Stimulated activated CD4-positive, alpha-beta T cell treated with anti-CD3 and anti-CD28 coated beads, Interleukin-4, amount 100 ng/mL, for 1 hour (primary cell): ENCODE results near the gene ABHD6.
"Not testable (repeated sequence)": the region's sequence is repeated elsewhere in the genome, so short reads cannot be mapped to it uniquely, and the experiment has no call there.

Experiments
- DNase-seq: peaks from one replicate; pipeline ENCODE4 v3.0.0-alpha.2; 2020

The ABHD6 gene, protein sequence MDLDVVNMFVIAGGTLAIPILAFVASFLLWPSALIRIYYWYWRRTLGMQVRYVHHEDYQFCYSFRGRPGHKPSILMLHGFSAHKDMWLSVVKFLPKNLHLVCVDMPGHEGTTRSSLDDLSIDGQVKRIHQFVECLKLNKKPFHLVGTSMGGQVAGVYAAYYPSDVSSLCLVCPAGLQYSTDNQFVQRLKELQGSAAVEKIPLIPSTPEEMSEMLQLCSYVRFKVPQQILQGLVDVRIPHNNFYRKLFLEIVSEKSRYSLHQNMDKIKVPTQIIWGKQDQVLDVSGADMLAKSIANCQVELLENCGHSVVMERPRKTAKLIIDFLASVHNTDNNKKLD

DNA sequence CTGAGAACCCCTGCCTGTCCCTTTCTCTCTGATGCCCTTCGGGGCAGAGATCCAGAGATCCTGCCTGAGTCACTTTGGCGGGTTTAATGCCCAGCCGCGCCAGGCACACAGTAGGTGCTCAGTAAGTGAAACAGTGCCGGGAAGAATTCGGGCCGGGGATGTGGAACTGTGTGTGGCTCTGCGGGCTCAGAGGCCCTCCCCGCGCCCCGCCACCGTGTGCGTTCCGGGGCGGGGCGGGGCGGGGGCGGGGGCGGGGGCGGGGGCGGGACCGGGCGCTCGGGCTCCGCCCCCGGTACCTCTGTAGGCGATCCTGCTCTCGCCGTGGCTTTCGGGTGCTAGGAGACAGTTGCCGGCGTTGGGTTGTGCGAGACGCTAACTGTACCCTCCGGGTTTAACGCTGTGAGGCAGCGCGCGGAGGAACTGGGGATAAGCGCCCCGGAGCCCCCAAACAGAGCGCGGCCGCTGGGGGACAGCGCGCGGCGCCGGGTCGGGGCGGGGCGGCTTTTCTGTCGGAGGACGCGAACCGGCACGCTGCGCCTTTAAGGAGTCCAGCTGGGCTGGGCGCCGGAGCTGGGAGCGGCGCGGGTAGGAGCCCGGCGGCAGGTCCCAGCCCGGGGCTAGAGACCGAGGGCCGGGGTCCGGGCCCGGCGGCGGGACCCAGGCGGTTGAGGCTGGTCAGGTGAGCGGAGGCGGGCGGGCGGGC, at the start of gene ABHD6:
TSS of gene ABHD6 (plus strand) at position 555 of the 703 bp plus-strand sequence. CDS start 18,795 bp downstream, outside the sequence.
- peak; percentile 84 for DNase-seq

DNA sequence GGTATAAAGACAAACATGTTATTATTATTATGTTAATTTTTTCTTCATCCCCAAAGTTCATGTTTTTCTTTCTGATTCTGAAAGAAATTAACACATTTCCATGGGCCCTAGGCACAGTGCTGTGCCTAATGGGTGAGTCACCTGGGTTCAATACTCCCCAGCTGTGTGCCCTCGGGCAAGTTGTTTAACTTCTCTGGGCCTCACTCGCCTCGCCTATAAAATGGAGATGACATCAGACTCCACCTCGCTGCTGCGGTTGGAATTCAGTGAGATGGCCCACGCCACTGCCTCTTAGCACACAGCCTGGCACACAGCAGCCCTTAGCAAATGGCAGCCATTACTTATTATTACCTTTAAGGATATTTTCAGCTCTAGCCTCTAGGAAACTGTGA, 49.4 kb upstream of the ABHD6 start:
- no peak for DNase-seq

DNA sequence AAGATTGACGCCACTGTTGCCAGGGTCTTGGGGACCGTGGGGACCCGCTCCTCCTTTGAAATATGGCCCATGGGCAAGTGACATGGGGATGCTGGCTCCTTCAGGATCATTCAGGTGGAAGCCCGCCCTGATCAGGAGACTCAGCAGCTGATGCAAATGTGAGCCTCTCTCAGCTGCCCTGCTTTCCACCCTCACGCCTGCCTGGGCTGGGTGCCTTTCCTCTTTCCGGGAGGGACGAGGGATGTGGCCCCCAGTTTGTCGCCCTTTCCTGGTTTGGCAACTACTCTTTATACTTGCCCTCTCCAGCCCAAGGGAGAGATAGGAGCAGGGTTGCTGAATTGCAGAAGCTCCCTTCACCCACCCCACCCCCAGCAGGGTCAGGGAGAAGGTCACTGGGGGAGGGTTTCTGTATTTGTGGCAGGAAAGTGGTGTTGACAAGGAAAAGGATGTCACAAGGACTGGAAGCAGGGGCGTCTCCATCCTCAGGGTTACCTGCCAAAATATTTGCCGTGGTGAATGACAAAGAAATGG, 48.6 kb upstream of the ABHD6 start:
- no peak for DNase-seq

DNA sequence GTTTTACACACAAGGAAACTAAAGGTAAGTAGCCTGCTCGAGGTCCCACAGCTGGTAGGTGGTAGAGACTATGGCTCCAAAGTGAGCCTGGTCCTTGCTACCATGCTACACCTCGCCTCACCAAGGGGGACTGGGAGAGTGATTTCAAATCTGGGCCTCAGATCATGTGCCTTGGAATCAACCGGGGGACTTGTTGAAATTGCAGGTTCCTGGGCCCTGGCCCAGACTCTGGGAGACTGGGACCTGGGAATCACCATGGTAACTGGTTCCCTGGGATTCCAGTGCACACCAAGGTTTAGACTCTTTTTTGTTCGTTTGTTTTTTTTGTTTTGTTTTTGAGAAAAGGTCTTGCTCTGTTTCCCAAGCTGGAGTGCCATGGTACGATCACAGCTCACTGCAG, 47.9 kb upstream of the ABHD6 start:
- DNase-seq = no peak

DNA sequence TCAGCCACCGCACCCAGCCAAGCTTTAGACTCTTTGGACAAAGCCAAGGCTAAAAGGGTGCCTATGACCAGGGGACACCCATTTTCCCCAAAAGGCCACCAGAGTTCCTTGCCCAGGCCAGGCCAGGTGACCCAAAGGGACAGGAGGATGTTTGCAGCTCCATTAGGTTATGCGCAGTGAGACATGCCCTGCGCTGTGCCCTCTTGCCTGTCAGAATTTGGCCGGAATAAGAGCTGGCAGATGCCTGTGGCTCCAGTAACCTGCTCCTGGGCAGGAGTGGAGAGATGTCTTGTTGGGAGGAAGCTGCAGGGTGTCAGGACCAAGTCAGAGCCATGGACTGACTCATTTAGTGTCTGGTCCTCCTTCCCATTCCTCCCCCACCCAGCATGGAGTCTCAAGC, 47.3 kb upstream of the ABHD6 start:
- DNase-seq = no peak

DNA sequence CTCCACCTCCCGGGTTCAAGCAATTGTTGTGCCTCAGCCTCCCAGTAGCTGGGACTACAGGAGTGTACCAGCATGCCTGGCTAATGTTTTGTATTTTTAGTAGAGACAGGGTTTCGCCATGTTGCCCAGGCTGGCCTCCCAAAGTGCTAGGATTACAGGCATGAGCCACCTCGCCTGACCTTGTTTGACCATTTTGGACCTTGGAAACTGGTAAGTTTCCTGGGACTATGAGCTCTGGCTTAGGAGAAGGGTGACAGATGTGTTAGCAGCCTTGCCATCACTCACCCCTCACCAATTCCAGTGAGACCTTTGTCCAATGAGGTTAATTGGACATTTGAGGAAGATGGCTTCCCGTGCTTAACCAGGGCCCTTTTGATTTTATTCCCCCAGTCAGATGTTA, 46.7 kb upstream of the ABHD6 start:
- no peak for DNase-seq

DNA sequence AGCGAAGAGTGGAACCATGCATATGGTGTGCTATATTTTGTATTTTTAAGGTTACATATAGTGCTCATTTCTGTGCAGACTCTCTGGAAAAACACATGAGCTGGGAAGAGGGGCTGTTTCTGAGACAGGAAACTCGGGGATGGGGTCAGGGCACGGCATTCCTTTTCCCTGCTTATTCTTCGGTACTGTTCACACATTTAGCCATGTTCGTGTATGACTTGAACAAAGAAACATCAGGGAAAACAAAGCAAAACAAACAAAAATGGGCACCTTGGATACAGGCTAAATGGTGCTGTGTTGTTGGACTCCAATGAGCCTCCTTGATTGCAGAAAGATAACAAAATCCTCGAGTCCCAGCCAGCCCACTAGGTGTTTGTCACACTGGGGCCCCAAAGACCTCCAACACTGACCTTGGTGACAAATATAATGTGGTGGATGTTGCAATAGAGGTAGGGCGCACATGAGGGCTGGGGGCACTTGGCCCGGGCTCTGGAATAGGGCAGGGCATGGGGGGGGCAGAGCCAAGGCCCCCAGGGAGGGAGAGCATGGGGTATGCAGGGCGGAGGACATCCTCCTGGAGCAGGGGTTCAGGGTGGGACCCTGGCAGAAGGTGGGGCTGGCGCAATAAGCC, 46.1 kb upstream of the ABHD6 start:
- no peak for DNase-seq

DNA sequence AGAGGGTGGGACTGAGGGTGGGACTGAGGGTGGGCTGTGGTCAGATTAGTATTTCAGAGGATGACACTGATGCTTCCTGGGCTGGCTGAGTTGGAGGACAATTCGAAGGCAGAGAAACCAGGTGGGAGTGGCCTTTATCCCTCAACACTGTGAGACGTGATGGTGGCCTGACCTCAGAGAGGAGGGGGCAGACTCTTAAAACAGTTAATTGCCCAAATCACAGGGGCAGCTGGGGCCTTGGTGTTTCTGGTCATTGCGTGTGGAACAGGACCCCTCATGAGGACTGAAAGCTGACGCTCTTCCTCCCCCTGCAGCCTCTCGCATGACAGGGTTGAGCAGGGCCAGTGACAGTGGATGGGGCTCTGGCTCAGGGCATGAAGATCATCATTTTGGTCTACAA, 45.5 kb upstream of the ABHD6 start:
- DNase-seq = no peak

DNA sequence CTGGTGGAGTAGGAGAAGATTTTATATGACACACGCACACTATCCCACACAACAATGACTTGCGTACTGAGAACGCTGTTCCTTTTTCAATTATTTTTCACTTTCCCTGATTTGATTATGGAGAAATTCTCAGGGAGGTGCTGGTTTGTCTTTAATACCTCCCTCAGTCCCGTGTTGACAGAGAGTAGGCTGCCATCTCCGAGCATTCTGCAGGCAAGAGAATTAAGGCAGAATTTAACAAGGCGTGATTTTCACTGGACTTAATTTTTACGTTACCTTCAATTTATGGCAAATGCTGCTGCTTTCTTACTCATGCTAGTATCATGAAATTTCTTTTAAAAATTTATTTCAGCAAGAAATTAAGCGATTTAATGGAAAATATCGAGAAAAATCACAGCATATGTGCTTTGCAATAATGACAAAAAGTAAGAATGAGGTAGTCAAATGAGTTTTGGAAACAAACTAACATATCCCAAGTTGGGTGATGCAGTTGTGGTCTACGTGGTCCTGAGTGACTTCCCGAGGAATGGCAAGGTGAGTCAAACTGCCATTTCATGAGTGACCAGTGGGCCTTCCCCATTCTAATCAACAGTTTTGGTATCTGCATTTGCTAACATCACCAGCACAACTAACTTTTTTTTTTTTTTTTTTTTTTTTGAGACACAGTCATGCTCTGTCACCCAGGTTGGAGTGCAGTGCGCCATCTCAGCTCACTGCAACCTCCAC, 43.7 kb upstream of the ABHD6 start:
- no peak for DNase-seq

DNA sequence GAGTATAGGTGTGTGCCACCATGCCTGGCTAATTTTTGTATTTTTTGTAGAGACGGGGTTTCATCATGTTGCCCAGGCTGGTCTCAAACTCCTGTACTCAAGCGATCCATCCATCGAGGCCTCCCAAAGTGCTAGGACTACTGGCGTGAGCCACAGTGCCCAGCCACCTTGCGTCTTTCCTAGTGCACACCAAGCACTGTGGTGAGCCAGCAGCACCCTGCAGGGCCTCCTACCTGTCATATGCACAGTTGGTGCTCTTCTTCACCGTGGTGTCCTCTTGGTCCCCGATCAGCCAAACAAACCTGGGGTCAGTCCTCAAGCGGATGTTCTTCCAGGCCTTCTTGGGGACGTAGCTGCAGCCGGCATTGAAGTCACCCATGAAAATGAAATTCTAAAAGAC, 40.0 kb upstream of the ABHD6 start:
- no peak for DNase-seq

DNA sequence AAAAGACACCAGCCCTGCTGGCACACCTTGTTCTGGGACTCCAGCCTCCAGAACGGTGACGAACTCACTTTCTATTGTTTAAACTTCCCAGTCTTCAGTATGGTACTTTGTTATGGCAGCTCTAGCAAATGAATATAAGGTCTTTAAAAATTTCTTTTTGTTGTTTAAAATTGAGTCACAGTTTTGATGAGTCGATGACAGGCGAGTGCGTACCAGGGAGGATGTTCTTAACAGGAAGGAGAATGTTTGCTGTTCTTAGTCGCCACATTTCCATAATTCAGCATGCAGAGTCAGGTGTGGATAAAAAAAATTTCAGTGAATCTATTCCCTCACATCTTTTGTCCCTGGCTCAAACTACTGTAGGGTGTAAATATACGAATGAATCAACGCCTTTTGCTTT, 39.2 kb upstream of the ABHD6 start:
- DNase-seq = no peak

DNA sequence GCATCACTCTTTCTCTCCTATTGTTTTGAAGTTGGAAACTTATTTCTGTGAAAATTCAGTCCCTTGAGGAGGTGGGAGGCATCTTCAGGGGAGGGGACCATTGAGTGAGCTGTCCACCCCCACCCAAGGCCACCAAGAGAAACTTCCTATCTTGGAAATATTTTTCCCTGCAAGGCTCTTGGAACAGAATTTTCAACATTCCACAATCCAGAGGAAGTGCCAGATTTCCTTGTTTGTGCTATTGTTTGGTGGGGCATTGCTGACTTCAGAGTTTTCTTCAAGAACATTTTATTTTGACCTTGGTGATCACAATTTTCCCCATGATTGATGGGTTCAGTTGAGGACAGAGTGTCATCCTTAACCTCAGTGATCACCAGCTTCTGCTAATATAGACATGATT, 38.8 kb upstream of the ABHD6 start:
- no peak for DNase-seq

DNA sequence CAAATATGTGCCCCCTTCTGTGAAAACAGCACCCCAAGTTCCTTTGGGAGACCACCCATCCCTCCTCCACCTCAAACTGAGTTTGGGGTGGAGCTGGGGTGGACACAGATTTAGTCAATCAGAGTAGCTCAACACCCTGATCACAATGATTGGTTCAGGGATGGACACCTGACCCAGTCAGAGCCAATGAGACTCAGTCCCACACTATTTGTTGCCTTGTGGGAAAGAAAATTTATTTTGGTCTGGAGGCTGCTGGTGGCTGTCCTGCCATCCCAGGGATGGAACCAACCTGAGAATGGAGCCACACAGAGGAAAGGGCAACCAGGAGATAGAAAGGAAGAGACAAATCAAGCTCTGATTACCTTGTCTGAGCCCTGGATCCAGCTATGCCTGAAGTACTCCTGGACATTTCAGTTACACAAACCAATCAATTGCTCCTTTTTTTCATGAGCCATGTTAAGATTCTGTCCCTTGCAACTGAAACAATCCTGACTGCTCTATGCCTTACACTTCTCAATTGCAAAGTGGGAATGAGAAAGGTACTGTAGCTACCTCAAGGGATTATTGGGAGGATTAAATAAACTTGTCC, 37.4 kb upstream of the ABHD6 start:
- no peak for DNase-seq

DNA sequence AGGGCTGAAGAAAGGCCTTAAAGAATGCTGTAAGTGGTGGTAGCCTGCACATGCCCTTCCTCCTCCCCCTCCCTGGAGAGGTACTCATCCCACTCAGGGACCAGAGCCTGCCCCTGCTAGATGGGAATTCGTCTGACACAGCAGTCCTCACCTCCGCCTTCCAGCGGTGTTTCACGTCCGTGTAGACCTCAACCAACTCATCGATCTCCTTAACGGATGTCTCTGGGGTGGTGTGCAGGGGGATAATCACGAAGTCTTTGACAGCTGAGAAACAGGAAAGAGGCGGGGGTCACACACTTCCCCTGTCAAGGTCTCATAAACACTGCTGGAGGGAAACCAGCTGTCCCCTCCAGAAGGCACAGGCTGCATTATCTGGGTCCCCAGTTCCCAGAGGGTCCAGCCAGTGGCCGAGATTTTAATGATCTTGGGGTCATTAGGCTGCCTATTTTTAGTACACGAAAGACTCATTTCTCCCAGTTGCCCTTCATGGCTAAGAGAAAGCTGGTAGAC, 36.7 kb upstream of the ABHD6 start:
- DNase-seq = no peak

DNA sequence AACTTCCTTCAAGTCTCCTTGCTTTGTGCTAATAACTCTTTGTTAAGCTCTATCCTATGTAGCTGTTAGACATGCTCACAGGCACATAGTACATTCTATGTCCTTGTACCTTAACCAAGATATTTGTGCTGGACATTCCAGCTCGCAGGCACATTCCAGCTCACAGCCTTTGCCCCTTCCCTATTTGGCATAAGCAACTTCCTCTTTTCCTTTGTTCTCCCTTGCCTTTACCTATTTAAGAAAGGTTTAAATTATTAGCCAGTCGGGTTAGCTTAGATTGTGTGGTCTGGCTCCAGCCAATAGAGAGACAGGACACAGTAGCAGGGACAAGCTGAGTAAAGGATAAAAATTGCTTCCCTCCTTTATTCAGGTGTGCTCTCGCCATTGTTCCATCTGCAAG, 36.1 kb upstream of the ABHD6 start:
- DNase-seq = not testable (repeated sequence)

DNA sequence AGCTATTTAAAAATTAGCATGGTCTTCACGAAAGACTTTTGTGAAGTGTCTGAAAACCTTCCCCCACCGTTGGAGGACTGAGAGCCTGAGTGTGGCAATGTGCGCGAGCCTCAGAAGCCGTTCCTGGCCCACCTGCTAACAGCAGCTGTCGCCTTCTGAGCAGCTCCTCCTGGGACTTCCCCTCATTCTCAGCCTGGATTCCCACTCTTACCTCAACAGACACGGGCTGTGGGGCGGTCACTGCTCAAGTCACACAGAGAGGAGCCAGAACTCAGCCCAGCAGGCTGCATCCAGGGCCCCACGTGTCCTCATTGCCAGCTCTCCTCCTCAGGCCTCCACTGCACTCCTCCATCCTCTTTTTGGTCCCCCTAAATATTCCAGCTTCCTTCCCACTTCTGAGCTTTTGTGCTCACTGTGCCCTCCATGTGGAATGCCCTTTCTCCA, 34.7 kb upstream of the ABHD6 start:
- DNase-seq = no peak

DNA sequence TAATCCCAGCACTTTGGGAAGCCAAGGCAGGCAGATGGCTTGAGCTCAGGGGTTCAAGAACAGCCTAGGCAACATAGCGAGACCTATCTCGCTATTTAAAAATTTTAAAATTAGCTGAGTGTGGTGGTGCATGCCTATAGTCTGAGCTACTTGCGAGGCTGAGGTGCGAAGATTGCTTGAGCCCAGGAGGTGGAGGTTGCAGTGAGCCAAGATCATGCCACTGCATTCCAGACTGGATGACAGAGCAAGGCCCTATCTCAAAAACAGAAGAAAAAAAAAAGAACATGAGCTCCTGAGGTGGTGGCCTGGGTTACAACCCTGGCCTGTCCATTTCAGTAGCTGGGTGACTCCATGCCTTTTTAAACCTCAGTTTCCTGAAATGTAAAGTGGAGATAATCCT, 34.1 kb upstream of the ABHD6 start:
- no peak for DNase-seq

DNA sequence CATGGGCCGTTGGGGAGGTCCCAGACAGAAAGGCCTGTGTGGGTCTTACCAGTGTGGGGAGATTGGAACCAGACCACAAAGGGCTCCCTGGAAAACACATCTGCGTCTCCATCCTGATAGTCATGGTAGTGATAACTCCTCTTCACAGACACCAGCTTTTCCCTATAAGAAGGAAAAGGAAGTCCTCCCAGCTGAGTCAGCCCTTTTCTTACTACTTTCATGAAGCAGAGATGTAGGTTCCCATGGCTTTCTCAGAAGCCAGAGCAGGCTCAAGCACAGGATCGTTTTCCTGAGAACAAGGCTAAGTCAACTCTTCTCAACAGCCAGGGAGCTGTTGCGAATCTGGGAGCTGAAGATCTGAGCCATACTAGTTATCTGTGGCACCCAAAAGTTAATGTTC, 32.9 kb upstream of the ABHD6 start:
- DNase-seq = no peak

DNA sequence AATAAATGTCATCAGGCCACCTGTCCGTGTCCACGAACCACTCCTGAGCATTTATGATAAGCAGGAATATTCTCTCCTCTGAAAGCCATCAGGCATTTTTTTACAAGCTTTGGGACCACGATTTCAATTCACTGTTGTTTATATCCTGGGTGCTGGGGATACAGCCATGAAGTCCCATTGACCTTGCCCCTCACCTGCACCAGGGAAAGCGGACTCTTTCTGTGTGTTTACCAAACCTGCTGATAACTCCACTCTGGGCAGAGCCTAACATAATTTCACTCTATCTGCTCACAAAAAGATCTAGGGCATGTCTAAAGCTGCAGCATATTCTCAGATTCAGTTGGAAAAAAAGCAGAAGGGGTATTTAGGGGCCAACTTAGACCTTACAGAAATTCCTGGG, 31.6 kb upstream of the ABHD6 start:
- no peak for DNase-seq

DNA sequence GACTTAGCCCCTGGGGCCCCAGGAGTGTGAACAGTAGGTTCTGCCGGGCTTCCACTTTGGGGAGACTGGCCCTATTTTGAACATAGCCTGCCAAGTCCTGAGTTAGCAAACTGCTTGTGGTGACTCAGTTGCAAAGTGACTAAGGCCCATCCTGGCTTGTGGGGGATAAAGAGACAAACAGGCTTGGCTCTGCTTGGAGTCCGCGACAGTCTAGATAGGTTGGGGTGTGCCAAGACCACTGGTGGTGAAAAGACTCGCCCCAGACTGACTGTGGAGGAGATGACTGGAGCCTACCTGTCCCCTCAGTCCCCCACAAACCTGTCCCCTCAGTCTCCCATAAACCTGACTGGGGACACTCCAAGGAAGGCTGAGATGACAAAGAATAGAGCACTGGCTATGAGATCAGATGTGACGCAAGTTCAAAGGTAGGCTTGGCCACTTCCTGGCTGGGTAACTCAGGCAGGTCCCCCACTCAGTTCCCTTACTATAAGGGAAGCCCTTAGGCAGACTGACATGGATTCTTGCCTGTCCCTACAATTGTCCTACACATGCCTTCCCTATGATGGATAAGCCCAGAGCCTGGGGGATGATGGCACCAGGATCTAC, 31.1 kb upstream of the ABHD6 start:
- DNase-seq = no peak

DNA sequence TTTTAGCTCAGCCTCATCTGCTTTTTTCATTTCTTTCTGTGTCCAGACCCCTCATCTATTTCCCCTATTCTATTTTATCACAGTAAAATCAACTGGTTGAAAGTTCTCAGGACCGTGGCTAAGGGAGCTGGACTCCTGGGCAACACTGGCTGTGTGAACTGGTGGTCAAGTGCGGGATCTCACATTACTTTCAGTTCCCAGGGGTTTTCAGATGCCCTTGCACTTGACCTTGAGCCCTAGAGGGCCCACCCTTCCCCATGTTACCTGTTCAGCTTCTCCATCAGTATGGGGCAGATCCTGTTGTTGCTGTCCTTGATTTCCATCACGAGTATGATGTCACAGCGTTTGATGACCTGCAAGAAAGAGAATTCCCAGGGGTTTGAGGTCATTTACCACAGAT, 29.6 kb upstream of the ABHD6 start:
- DNase-seq = no peak

DNA sequence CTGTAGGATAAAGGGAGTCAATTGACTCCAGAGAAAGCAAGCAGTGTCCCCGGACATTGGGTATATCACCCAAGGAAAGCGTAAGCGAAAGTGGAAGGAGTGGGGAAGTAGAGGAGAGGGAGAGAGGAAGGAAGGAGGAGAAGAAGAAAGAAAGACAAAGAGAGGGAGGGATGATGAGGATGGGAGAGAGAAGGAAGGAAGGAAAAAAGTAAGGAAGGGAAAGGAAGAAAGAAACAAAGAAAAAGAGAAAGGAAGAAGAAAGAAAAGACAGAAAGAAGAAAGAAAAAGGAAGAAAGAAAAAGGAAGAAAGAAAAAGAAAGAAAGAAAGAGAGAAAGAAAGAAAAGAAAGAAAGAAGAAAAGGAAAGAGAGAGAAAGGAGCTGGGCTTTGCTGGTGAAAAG, 27.7 kb upstream of the ABHD6 start:
- no peak for DNase-seq
